ENCODE data around the gene CWC27. TPM values are rescaled to one million over a fixed set of nuclear protein-coding genes. Genes with fewer than 3 reads are reported as not detected.

Gene CWC27
- polyA plus RNA-seq, 1 of the 3 experiments (the other 2 are of a cell fraction): 6.6 TPM

DNA sequence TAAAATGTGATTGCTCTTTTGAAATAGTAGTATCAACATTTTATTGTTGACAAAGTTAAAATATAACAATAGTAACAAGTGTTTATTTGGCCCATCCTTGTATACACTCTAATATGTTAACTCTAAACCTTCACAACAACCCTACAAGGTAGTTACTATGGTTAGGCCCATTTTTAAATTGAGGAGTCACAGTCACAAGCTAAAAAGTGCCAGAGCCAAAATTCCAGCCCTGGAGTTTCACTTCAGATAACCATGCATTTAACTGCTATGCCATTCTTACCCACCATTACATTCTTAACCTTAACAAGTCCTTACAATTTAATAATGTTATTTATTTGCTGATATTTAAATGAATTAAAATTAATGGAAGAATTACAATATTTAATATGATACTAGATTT is 91.2 kb downstream of the CWC27 start:
- ChIA-PET POLR2A (no interaction called here), CTCF (no interaction called here)
- no peaks in the 10 kb centered on the region for H3K9me3 ChIP-seq

DNA sequence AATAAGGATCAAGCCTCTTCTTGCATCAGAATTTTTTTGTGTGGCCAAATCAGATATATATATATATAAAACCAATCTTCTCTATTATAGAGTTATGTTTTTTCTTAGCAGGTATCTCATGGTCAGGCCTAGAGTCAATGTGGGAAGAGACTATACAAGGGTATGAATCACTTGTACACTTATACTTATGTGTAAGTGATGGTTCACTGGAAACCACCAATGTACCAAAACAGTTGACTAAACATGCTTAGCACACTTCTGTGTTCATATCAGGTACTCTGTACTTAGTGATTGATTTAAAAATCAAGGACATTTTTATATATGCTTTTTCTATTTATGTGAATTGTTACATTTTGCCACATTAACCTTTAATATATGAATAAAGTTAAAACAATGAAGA is 92.6 kb downstream of the CWC27 start:
- no peak overlapping the region for H3K4me2 ChIP-seq
- no peaks in the 10 kb centered on the region for H3K9me3 ChIP-seq
- H3K27ac ChIP-seq (ENCODE audit: low read depth in 2 of 2, low read length in 1 of 2): no peak overlapping the region
- no peak for DNase-seq
- H3K4me1 ChIP-seq (ENCODE audit: control insufficient read depth in 1 of 2, insufficient read depth in 2 of 2, low read depth in 1 of 2, low read length in 1 of 2): no peaks in the 10 kb centered on the region; a peak in 1 of 4 replicates
- no peaks in the 10 kb centered on the region for H3K79me2 ChIP-seq (ENCODE audit: insufficient read depth)
- ChIA-PET POLR2A (no interaction called here), CTCF (no interaction called here)
- no peaks in the 10 kb centered on the region for H3K27me3 ChIP-seq (ENCODE audit: insufficient read depth)
- H2AFZ ChIP-seq (ENCODE audit: low read depth): no peak overlapping the region
- TF ChIP-seq, protein P1, sequence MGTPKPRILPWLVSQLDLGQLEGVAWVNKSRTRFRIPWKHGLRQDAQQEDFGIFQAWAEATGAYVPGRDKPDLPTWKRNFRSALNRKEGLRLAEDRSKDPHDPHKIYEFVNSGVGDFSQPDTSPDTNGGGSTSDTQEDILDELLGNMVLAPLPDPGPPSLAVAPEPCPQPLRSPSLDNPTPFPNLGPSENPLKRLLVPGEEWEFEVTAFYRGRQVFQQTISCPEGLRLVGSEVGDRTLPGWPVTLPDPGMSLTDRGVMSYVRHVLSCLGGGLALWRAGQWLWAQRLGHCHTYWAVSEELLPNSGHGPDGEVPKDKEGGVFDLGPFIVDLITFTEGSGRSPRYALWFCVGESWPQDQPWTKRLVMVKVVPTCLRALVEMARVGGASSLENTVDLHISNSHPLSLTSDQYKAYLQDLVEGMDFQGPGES (IDR thresholded peaks at IDR 0.05; ENCODE audit: low read depth, low read length): no peak
- TF ChIP-seq GATA2 (CRISPR knock-in tag; IDR thresholded peaks at IDR 0.05) (no peak), EZH2phosphoT487 (IDR thresholded peaks at IDR 0.05; ENCODE audit: borderline replicate concordance, low read depth) (no peak), JUND (IDR thresholded peaks at IDR 0.05) (no peak), SMC3 (IDR thresholded peaks at IDR 0.05; ENCODE audit: low read depth, low read length) (no peak), CHD2 (IDR thresholded peaks at IDR 0.05; ENCODE audit: low read length, partially characterized antibody) (no peak), EP300 (IDR thresholded peaks at IDR 0.05; ENCODE audit: borderline replicate concordance in 1 of 2, low read depth in 1 of 2, low read length in 1 of 2) (no peak)
- TF ChIP-seq, protein P2, sequence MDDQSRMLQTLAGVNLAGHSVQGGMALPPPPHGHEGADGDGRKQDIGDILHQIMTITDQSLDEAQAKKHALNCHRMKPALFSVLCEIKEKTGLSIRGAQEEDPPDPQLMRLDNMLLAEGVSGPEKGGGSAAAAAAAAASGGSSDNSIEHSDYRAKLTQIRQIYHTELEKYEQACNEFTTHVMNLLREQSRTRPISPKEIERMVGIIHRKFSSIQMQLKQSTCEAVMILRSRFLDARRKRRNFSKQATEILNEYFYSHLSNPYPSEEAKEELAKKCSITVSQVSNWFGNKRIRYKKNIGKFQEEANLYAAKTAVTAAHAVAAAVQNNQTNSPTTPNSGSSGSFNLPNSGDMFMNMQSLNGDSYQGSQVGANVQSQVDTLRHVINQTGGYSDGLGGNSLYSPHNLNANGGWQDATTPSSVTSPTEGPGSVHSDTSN (IDR thresholded peaks at IDR 0.05): no peak
- no peaks in the 10 kb centered on the region for H4K20me1 ChIP-seq (ENCODE audit: insufficient read depth)
- no peak overlapping the region for H3K4me3 ChIP-seq (ENCODE audit: low read depth in 2 of 2, low read length in 1 of 2)
- H3K36me3 ChIP-seq (replicated peaks in 1 of 2; ENCODE audit: control insufficient read depth in 1 of 2, insufficient read depth in 2 of 2, low read length in 1 of 2): no peaks in the 10 kb centered on the region
- peaks cover 13% of the 10 kb centered on the region for H3F3A ChIP-seq (replicated peaks; ENCODE audit: insufficient read depth)
- H3K9ac ChIP-seq: no peak overlapping the region
- H3K9me2 ChIP-seq: no peaks in the 10 kb centered on the region

More for the DNA sequence above, 91.2 kb downstream of the CWC27 start:
- H3K9ac ChIP-seq: no peak overlapping the region
- TF ChIP-seq MEF2A (IDR thresholded peaks at IDR 0.05; ENCODE audit: borderline replicate concordance, low read depth): no peak
- H3K36me3 ChIP-seq (replicated peaks in 1 of 2; ENCODE audit: control insufficient read depth in 1 of 2, insufficient read depth in 2 of 2, low read length in 1 of 2): no peaks in the 10 kb centered on the region
- H2AFZ ChIP-seq (ENCODE audit: low read depth): no peak overlapping the region
- no peaks in the 10 kb centered on the region for H3K27me3 ChIP-seq (ENCODE audit: insufficient read depth)
- H3F3A ChIP-seq (replicated peaks; ENCODE audit: insufficient read depth): peaks cover 2% of the 10 kb centered on the region
- no peaks in the 10 kb centered on the region for H4K20me1 ChIP-seq (ENCODE audit: insufficient read depth)
- no peaks in the 10 kb centered on the region for H3K79me2 ChIP-seq (ENCODE audit: insufficient read depth)
- no peak overlapping the region for H3K4me3 ChIP-seq (ENCODE audit: low read depth in 2 of 2, low read length in 1 of 2)
- no peak overlapping the region for H3K27ac ChIP-seq (ENCODE audit: low read depth in 2 of 2, low read length in 1 of 2)
- H3K4me2 ChIP-seq: no peak overlapping the region
- no peaks in the 10 kb centered on the region for H3K9me2 ChIP-seq
- no peaks in the 10 kb centered on the region; a peak in 1 of 4 replicates for H3K4me1 ChIP-seq (ENCODE audit: control insufficient read depth in 1 of 2, insufficient read depth in 2 of 2, low read depth in 1 of 2, low read length in 1 of 2)
- DNase-seq: no peak

DNA sequence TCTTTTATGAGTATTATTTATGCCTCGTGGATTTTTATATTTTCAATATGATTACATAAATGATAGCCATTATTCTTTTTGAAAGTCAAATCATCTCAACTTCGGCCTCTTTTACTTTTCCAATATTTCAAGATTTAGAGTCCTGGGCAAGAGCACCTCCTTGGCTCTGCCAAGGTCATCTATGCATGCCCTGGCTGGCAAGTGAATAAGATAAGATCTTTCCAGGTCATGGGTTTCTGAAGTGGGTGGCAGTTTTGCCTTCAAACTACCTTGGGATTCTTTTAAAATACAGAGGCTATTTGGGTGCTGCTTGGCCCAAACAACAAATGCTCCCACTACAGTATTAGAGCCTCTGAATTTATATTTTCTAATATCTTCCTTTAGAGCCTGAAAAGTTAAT is 95.4 kb downstream of the CWC27 start:
- Histone ChIP-seq H3K4me3 (ENCODE audit: low read depth in 2 of 2, low read length in 1 of 2) (no peak overlapping the region), H3K27me3 (ENCODE audit: insufficient read depth) (no peaks in the 10 kb centered on the region), H4K20me1 (ENCODE audit: insufficient read depth) (no peaks in the 10 kb centered on the region), H3K4me2 (no peak overlapping the region), H3K36me3 (replicated peaks in 1 of 2; ENCODE audit: control insufficient read depth in 1 of 2, insufficient read depth in 2 of 2, low read length in 1 of 2) (no peaks in the 10 kb centered on the region), H3K79me2 (ENCODE audit: insufficient read depth) (no peaks in the 10 kb centered on the region), H3K27ac (ENCODE audit: low read depth in 2 of 2, low read length in 1 of 2) (no peak overlapping the region), H3K9me2 (no peaks in the 10 kb centered on the region), H3K4me1 (ENCODE audit: control insufficient read depth in 1 of 2, insufficient read depth in 2 of 2, low read depth in 1 of 2, low read length in 1 of 2) (no peaks in the 10 kb centered on the region; a peak in 1 of 4 replicates), H3K9ac (no peak overlapping the region), H3K9me3 (no peaks in the 10 kb centered on the region), H2AFZ (ENCODE audit: low read depth) (no peak overlapping the region), H3F3A (replicated peaks; ENCODE audit: insufficient read depth) (peaks cover 27% of the 10 kb centered on the region)
- WGBS (ENCODE audit: low lambda C conversion rate): 90% methylated on average over 2 of the region's 2 CpGs
- TF ChIP-seq POLR2AphosphoS5 (IDR thresholded peaks at IDR 0.05; ENCODE audit: low read depth, low read length): no peak
- TF ChIP-seq SMC3 (IDR thresholded peaks at IDR 0.05; ENCODE audit: low read depth, low read length): no peak
- TF ChIP-seq, protein P1 (IDR thresholded peaks at IDR 0.05; ENCODE audit: low read depth, low read length): no peak
- no peak for TF ChIP-seq YY1 (IDR thresholded peaks at IDR 0.05; ENCODE audit: low read depth)
- no peak for TF ChIP-seq ELF1 (IDR thresholded peaks at IDR 0.05)
- TF ChIP-seq MEF2A (IDR thresholded peaks at IDR 0.05; ENCODE audit: borderline replicate concordance, low read depth): no peak
- ChIA-PET POLR2A (no interaction called here), CTCF (no interaction called here)
- no peak for DNase-seq

All from SK-N-SH (cell line).